ENCODE measurements around the gene SYNCRIP.

- TF ChIP-seq EZH2 (IDR thresholded peaks at IDR 0.05; ENCODE audit: insufficient read depth, low read length) (no peak), CTCF (IDR thresholded peaks at IDR 0.05; ENCODE audit: insufficient read depth, low read depth, low read length) (no peak)
Measured at GRCh38 chr6:85568411-85568810, 74.3 kb downstream of the SYNCRIP start.
